ENCODE results near the gene HNRNPA0. TPM values are rescaled to one million over a fixed set of nuclear protein-coding genes. Genes with fewer than 3 reads are reported as not detected.

Gene HNRNPA0
- total and polyA plus RNA-seq, 5 donors = 16.7 to 26.7 (median 19.5) TPM

DNA sequence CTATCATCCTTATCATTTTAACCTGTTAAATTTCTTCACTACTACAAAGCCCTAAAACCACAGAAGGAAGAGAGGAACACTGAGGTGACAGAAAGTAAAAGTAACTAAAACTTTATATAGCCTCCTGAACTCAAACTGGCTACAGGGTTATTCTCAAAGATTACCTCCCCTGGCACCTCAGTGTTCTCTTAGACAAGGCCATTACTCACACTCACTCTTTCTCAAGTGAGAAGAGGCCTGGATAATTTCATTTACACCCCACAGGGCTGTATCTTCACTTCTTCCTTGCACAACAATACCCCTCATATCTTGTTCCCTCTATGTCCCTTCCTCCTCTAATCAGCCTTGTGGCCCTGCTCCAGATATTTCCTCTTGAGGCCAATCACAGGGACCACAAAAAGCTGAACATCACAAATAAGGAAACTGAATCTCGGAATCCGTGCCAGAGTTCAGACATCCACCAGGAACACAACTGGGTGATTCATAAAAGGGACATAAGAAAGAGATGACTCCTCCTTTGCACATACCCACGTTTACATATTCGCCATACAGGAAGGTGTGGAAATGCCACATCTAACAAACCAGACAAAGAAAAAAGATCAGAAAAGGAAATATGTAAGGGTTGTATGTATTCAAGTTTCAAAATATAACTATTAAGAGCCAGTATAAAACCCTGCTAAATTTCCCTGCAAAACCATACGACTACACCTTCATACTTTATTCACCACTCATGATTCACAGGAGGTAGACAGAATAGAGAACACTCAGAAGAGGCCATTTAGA is 16.6 kb downstream of the HNRNPA0 start:
- H3K4me1 ChIP-seq (ENCODE audit: control insufficient read depth, insufficient read depth, low read length) = peaks cover 13% of the 10 kb centered on the region
- peak in 2 of 3 donors; percentile 62 to 64 for DNase-seq
- intact Hi-C loops (cut with DNase I) = loop anchor here in 1 of 4 donors (5.0 kb wide), 1 partner anchor 110 kb away; no protein-coding TSS in a partner anchor
- 24% methylated on average over 5 of the region's 5 CpGs for WGBS
- no peaks in the 10 kb centered on the region for H3K9me3 ChIP-seq (ENCODE audit: control insufficient read depth, low read length)
- no peaks in the 10 kb centered on the region for H3K27me3 ChIP-seq (ENCODE audit: control insufficient read depth, insufficient read depth)
- ATAC-seq = peak; percentile 84 to 87
- no peak overlapping the region for H3K4me3 ChIP-seq (ENCODE audit: low read length)
- H3K27ac ChIP-seq (ENCODE audit: low read length) = peak overlapping the region; percentile 54

DNA sequence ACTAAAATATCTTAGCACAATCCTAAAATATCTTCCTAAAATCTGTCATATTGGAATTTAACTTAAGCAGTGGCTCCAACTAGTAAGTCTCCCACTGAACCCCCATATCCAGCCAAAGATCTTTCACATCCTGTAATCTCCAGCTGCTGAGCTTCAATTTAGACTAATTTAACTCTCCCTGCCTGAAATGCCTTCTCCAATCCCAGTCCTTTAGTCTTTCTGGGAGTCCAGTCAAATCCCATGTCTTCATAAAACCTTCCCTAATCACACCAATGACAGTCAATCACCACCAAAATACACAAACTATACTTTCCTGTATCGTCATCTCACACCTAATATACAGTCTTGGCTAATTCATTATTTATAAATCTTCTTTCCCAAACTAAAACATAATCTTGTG is 17.7 kb downstream of the HNRNPA0 start:
- no peak for ATAC-seq
- peaks cover 13% of the 10 kb centered on the region for H3K4me1 ChIP-seq (ENCODE audit: control insufficient read depth, insufficient read depth, low read length)
- H3K27ac ChIP-seq (ENCODE audit: low read length) = peak overlapping the region; percentile 47
- 68% methylated on average over 1 of the region's 1 CpG for WGBS
- no peak for DNase-seq
- H3K9me3 ChIP-seq (ENCODE audit: control insufficient read depth, low read length) = no peaks in the 10 kb centered on the region
- no peaks in the 10 kb centered on the region for H3K27me3 ChIP-seq (ENCODE audit: control insufficient read depth, insufficient read depth)
- intact Hi-C loops (cut with DNase I) = loop anchor here in 1 of 4 donors (5.0 kb wide), 1 partner anchor 109 kb away; no protein-coding TSS in a partner anchor
- no peak overlapping the region for H3K4me3 ChIP-seq (ENCODE audit: low read length)

DNA sequence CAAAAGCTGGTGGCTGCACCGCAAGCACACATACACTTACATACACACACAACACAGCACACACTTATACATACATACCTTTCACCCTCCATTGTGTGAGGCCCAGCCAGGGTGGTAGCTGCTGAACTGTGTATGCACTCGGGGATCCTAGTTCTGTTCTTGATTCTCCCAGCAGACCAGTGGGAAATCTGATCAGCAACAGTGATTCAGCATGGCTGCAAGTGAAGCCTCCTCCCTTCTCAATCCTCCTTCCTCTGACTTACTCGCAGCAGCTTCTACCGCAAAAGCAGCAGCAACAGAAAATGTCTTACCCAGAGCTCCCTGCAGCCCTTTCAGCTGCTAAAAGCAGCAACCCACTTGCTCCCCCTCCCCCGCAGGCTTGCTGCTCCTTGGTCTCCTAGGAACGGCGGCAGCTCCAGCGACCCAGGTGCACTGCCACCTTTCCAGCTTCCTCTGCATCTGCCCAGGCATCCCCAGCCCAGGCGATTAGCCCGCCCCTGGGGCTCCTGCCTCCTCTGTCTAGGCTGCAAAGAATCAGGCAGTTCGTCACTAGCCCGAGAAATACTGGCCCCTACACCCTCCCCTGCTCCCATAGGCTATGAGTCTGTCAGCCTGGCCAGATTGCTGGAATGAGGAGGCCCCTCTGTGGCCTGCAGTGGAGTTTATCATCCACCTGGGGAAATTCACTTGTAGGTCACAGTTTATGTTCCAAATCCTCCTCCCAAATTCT is 18.4 kb downstream of the HNRNPA0 start, which contains the start of gene KLHL3:
TSS of gene KLHL3 (minus strand) at position 535 of the 730 bp plus-strand sequence. CDS start at position 92, 443 bp downstream.
- H3K4me1 ChIP-seq (ENCODE audit: control insufficient read depth, insufficient read depth, low read length) = peaks cover 13% of the 10 kb centered on the region
- intact Hi-C loops (cut with DNase I) = loop anchor here in 1 of 4 donors (5.0 kb wide), 1 partner anchor 108 kb away; no protein-coding TSS in a partner anchor
- DNase-seq = peak; percentile 27 to 73 (median 63)
- no peaks in the 10 kb centered on the region for H3K9me3 ChIP-seq (ENCODE audit: control insufficient read depth, low read length)
- H3K27me3 ChIP-seq (ENCODE audit: control insufficient read depth, insufficient read depth) = no peaks in the 10 kb centered on the region
- peak within 1 kb of the TSS; percentile 47 for H3K27ac ChIP-seq (ENCODE audit: low read length)
- under 1% methylated on average over 12 of the region's 12 CpGs for WGBS
- ATAC-seq = peak; percentile 68 to 72
- H3K4me3 ChIP-seq (ENCODE audit: low read length) = peak within 1 kb of the TSS; percentile 45

DNA sequence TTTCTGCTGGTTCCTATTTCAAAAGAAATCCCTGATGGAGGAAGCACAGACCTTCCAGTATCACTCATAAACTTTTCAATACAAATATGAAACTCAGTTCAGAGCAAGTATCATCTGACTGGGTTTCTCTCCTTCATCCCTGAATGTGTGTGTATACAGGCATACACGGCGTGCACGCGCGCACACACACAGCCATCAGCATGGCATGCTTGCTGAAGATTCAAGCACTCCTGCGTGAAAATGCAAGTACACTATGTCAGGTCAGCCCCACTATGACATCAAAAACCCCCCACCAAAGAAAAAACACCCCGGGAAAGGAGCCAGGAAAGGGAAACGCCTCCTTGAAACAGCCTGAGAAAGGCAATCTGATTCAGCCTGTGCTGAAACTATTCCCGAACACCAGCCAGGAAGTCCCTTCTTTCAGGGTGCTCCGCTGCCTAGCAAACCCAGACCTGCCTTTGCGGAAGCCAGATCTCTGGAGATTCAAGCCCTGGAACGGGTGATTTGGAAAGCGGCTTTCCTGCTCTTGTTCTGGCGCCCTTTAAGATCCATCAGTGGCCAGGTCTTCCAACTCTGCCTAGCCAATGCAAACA is 19.1 kb downstream of the HNRNPA0 start:
- peak overlapping the region; percentile 72 for H3K27ac ChIP-seq (ENCODE audit: low read length)
- H3K4me3 ChIP-seq (ENCODE audit: low read length) = peak overlapping the region; percentile 45
- intact Hi-C loops (cut with DNase I) = loop anchor here in 1 of 4 donors (5.0 kb wide), 1 partner anchor 108 kb away; no protein-coding TSS in a partner anchor
- no peaks in the 10 kb centered on the region for H3K9me3 ChIP-seq (ENCODE audit: control insufficient read depth, low read length)
- peaks cover 13% of the 10 kb centered on the region for H3K4me1 ChIP-seq (ENCODE audit: control insufficient read depth, insufficient read depth, low read length)
- DNase-seq (peak; percentile 49 to 65 (median 60)), ATAC-seq (peak; percentile 60 to 79)
- 4% methylated on average over 14 of the region's 14 CpGs for WGBS
- H3K27me3 ChIP-seq (ENCODE audit: control insufficient read depth, insufficient read depth) = no peaks in the 10 kb centered on the region

DNA sequence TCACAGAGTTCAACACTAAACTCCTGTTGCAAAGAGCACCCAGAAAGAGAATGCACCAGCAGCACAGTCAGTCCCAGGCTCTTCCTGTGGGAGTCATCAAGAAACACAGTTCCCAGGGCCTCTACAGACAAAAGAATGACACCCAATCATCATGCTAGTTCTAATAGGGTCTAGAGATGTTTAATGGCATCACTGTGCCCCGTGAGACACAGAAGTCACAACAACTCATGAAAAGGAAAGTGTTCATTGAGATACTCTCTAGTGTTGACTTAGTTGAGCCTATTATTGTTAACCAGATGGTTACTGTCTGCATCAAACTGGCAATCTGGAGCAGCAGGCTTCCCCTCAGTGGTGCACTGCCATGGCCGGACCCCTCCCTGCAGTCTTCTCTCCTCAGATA is 19.8 kb downstream of the HNRNPA0 start:
- H3K27ac ChIP-seq (ENCODE audit: low read length) = peak overlapping the region; percentile 79
- ATAC-seq (peak in 1 of 2 donors; percentile 9), DNase-seq (no peak)
- intact Hi-C loops (cut with DNase I) = no loop called here
- no peaks in the 10 kb centered on the region for H3K9me3 ChIP-seq (ENCODE audit: control insufficient read depth, low read length)
- 45% methylated on average over 2 of the region's 2 CpGs for WGBS
- peak overlapping the region; percentile 45 for H3K4me3 ChIP-seq (ENCODE audit: low read length)
- no peaks in the 10 kb centered on the region for H3K27me3 ChIP-seq (ENCODE audit: control insufficient read depth, insufficient read depth)
- peaks cover 13% of the 10 kb centered on the region for H3K4me1 ChIP-seq (ENCODE audit: control insufficient read depth, insufficient read depth, low read length)

DNA sequence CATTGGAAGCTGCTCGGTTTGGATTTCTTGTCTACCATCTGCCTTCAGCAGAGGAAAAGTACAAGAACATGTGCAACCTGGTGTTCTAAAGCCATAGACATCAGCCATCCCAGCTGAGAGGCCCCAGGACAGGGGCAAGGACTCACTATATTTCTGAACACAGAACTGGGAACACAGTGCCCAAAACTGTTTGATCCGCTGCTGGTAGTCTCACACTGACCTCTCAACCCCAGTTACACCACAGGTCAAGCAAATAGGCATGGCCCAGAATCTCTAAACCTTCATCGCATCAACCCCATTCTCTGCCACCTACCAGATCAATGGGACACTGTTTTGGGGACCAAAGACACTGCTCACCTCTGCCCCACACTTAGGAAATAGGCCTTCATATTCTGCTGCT is 20.2 kb downstream of the HNRNPA0 start:
- DNase-seq (no peak), ATAC-seq (no peak)
- H3K4me3 ChIP-seq (ENCODE audit: low read length) = peak overlapping the region; percentile 45
- no peaks in the 10 kb centered on the region for H3K9me3 ChIP-seq (ENCODE audit: control insufficient read depth, low read length)
- peaks cover 13% of the 10 kb centered on the region for H3K4me1 ChIP-seq (ENCODE audit: control insufficient read depth, insufficient read depth, low read length)
- H3K27ac ChIP-seq (ENCODE audit: low read length) = peak overlapping the region; percentile 79
- 84% methylated on average over 3 of the region's 3 CpGs for WGBS
- intact Hi-C loops (cut with DNase I) = no loop called here
- H3K27me3 ChIP-seq (ENCODE audit: control insufficient read depth, insufficient read depth) = no peaks in the 10 kb centered on the region

DNA sequence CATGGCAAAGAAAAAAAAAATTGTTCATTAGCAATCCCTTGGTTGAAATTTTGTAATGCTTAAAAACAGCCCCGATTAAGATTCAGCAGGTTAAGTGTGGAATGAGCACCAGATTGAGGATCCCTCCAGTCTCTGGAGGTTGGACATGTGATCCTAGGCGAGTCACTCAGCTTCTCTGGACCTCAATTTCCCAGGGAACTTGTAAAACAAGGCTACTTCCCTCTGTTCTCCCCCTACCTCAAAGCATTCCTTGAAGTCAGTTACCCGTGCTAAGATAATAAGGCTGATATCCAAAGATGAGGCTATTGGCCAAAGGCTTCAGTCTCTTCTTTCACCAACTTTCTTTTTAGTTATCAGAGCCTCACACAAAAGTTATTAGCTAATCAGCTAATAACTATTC is 21.2 kb downstream of the HNRNPA0 start:
- ATAC-seq (no peak), DNase-seq (no peak)
- Histone ChIP-seq H3K27ac (ENCODE audit: low read length) (no peak overlapping the region), H3K4me3 (ENCODE audit: low read length) (no peak overlapping the region), H3K27me3 (ENCODE audit: control insufficient read depth, insufficient read depth) (no peaks in the 10 kb centered on the region), H3K9me3 (ENCODE audit: control insufficient read depth, low read length) (no peaks in the 10 kb centered on the region), H3K4me1 (ENCODE audit: control insufficient read depth, insufficient read depth, low read length) (peaks cover 13% of the 10 kb centered on the region)
- WGBS = 78% methylated on average over 3 of the region's 3 CpGs
- intact Hi-C loops (cut with DNase I) = no loop called here

DNA sequence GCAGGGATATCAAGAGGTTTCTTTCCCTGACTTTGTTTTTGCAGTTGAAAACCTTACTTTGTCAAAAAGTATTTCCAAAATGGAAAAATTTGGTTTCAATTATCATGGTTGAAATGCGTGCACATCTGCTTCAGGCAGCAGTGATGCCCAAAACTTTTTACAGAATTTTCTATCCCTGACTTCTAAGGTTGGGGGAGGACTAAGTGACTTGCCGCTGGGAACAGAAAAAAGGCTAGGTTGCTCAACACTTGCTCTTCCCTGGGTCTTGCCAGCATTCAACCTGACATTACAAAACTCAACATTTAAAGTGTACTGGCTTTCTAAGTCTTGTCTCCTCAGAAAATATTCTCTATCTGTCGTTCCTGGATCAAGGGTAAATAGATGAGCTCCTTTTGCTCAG is 23.0 kb downstream of the HNRNPA0 start:
- intact Hi-C loops (cut with DNase I) = no loop called here
- no peak for ATAC-seq
- H3K27ac ChIP-seq (ENCODE audit: low read length) = no peak overlapping the region
- no peaks in the 10 kb centered on the region for H3K27me3 ChIP-seq (ENCODE audit: control insufficient read depth, insufficient read depth)
- no peaks in the 10 kb centered on the region for H3K9me3 ChIP-seq (ENCODE audit: control insufficient read depth, low read length)
- WGBS = 81% methylated on average over 3 of the region's 3 CpGs
- peaks cover 10% of the 10 kb centered on the region for H3K4me1 ChIP-seq (ENCODE audit: control insufficient read depth, insufficient read depth, low read length)
- DNase-seq = no peak
- no peak overlapping the region for H3K4me3 ChIP-seq (ENCODE audit: low read length)

DNA sequence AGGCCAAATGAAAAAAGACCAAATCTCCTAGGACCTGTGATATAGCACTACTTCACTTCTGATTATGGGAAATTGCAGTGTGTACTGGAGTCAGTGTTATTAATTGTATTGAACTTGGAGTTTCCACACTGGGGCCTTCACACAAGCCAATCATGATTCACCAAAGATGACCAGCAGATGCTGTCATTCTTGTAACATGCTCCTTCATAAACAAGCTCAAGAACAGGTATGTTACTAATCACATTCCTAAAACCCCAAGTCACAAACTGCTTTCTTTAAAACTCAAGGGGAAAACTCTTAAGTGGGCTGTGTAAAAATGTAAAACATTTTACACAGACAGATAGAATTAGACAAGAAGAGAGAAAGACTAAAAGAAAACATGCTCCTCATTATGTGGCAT is 23.8 kb downstream of the HNRNPA0 start:
- DNase-seq (no peak), ATAC-seq (no peak)
- Histone ChIP-seq H3K9me3 (ENCODE audit: control insufficient read depth, low read length) (no peaks in the 10 kb centered on the region), H3K27me3 (ENCODE audit: control insufficient read depth, insufficient read depth) (no peaks in the 10 kb centered on the region), H3K27ac (ENCODE audit: low read length) (no peak overlapping the region), H3K4me3 (ENCODE audit: low read length) (no peak overlapping the region), H3K4me1 (ENCODE audit: control insufficient read depth, insufficient read depth, low read length) (peaks cover 10% of the 10 kb centered on the region)
- intact Hi-C loops (cut with DNase I) = no loop called here

DNA sequence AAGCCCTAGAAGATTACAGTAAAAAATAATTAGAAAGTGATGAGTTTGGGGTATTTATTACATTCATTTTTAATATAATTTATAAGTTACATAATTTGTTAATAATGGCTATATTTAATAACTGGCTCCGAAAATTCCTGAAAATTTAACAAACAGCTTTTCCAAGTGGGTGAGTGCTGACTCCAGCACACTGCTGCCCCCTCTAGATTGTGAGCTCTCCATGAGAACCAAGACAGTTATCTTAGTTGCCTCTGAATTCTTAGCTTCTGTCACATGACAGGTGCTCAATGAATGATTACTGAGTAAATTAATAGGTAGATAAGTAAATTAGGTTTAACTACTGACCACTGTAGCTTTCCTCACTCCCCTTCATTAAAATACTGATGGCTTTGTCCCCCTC is 26.1 kb downstream of the HNRNPA0 start:
- DNase-seq = no peak
- Histone ChIP-seq H3K27ac (ENCODE audit: low read length) (no peak overlapping the region), H3K27me3 (ENCODE audit: control insufficient read depth, insufficient read depth) (no peaks in the 10 kb centered on the region), H3K4me1 (ENCODE audit: control insufficient read depth, insufficient read depth, low read length) (peaks cover 2% of the 10 kb centered on the region), H3K4me3 (ENCODE audit: low read length) (no peak overlapping the region), H3K9me3 (ENCODE audit: control insufficient read depth, low read length) (no peaks in the 10 kb centered on the region)
- 78% methylated on average over 1 of the region's 1 CpG for WGBS
- ATAC-seq = no peak
- intact Hi-C loops (cut with DNase I) = no loop called here

DNA sequence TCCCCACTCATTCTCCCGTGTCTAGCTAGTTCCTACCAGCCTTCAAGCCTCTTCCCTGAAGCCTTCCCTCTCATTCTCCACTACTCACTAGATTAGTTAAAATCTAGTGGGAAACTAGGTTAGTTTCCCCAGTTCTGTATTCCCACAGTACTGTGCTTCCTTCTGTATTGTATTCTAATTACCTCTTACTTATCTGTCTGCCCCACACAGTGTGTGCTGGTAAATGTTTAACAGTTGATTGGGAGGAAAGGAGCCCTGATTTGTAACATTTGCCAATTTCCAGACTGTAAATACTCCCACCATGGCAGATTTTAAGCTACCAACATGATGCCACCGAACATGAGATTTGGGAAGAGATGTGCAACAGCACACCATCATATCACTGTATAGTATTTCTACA is 26.5 kb downstream of the HNRNPA0 start:
- Histone ChIP-seq H3K27me3 (ENCODE audit: control insufficient read depth, insufficient read depth) (no peaks in the 10 kb centered on the region), H3K4me3 (ENCODE audit: low read length) (no peak overlapping the region), H3K9me3 (ENCODE audit: control insufficient read depth, low read length) (no peaks in the 10 kb centered on the region), H3K4me1 (ENCODE audit: control insufficient read depth, insufficient read depth, low read length) (no peaks in the 10 kb centered on the region), H3K27ac (ENCODE audit: low read length) (no peak overlapping the region)
- WGBS = 85% methylated on average over 2 of the region's 2 CpGs
- DNase-seq (no peak), ATAC-seq (peak in 1 of 2 donors; percentile 31)
- intact Hi-C loops (cut with DNase I) = no loop called here
